Stimulated activated CD4-positive, alpha-beta T cell treated with anti-CD3 and anti-CD28 coated beads, Interleukin-1b, Interleukin-23, amount 100 ng/mL, for 4 hours (primary cell): ENCODE measurements around the gene PSMB2.

Experiments used
- DNase-seq, 2 donors: peaks; one replicate each; pipeline ENCODE4 v3.0.0-alpha.2; 2020; ENCODE audit warnings: low read depth in 2 of 2

PSMB2 gene

GRCh38 chr1:35572296-35572695 lies 69.0 kb downstream of the PSMB2 start:
- no peak for DNase-seq

GRCh38 chr1:35571263-35571662 lies 70.1 kb downstream of the PSMB2 start:
- DNase-seq = no peak

GRCh38 chr1:35570589-35571137 lies 70.7 kb downstream of the PSMB2 start:
- no peak for DNase-seq

- no peak for DNase-seq
These were observed 71.4 kb downstream of the PSMB2 start for GRCh38 chr1:35569936-35570335.

- peak; percentile 44 to 60 for DNase-seq
These were observed 72.3 kb downstream of the PSMB2 start for GRCh38 chr1:35568975-35569395.

- no peak for DNase-seq
These were observed 73.3 kb downstream of the PSMB2 start for GRCh38 chr1:35567947-35568558.

- no peak for DNase-seq
These were observed 75.6 kb downstream of the PSMB2 start for GRCh38 chr1:35565742-35566133.

GRCh38 chr1:35564884-35565741 lies 76.2 kb downstream of the PSMB2 start:
- DNase-seq = no peak

GRCh38 chr1:35564037-35564883 lies 77.1 kb downstream of the PSMB2 start:
- peak; percentile 71 to 73 for DNase-seq

GRCh38 chr1:35563166-35563565 lies 78.2 kb downstream of the PSMB2 start:
- DNase-seq = no peak

- DNase-seq = no peak
These were observed 79.2 kb downstream of the PSMB2 start for GRCh38 chr1:35561972-35562680.

- DNase-seq = no peak
These were observed 79.9 kb downstream of the PSMB2 start for GRCh38 chr1:35561297-35561971.

GRCh38 chr1:35560256-35561225 lies 80.8 kb downstream of the PSMB2 start:
- DNase-seq = no peak

- no peak for DNase-seq
These were observed 81.9 kb downstream of the PSMB2 start for GRCh38 chr1:35559317-35559944.

- no peak for DNase-seq
These were observed 82.7 kb downstream of the PSMB2 start for GRCh38 chr1:35558374-35559316.

GRCh38 chr1:35557611-35558373 lies 83.5 kb downstream of the PSMB2 start, which contains the start of gene NCDN:
Gene NCDN (plus strand): TSS chr1:35557799. CDS start chr1:35558191, 392 bp downstream.
- peak; percentile 90 to 94 for DNase-seq

- no peak for DNase-seq
These were observed 84.2 kb downstream of the PSMB2 start, which contains the start of gene KIAA0319L for GRCh38 chr1:35557118-35557610. Gene KIAA0319L (minus strand): TSS chr1:35557403. CDS start chr1:35554491, 2,912 bp downstream.
